ENCODE results near the gene LAMTOR4. TPM values are rescaled to one million over a fixed set of nuclear protein-coding genes. Genes with fewer than 3 reads are reported as not detected.

Gene LAMTOR4
- total and polyA plus RNA-seq, 7 experiments from 2014 or later = 132 to 555 (median 192) TPM

DNA sequence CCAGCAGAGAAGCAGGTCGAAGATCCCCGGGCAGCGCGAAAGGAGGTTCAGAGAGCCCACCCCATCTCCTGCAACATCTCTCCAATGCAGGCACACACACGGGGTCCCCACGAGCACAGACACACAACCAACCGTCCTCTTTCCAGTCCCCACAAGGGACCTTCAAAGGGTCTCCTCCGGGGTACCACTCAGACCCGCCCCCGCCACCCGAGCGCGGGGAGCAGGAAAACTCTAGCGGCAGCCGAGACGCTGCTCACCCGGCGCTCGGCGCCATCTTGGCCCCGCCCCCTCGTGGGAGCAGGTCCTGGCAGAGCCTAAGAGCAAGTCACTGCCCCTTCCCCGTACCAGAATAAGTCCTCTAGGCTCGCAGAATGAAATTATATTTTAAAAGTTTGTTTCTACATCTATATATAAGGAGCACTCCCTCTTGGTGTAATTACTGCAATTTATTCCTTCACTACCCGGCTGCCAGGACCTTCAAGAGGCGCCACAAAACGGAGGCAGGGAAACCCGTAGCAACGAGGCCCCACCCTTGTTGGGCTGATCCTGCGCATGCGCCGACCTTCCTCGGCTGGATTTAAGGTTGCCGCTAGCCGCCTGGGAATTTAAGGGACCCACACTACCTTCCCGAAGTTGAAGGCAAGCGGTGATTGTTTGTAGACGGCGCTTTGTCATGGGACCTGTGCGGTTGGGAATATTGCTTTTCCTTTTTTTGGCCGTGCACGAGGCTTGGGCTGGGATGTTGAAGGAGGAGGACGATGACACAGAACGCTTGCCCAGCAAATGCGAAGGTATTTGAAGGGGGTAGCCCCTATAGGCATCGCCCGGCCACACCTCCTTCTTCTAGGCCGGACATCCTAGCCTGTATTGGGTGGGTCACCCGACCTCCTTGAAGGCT, 29.4 kb upstream of the LAMTOR4 start, which contains the start of the genes CNPY4 and TAF6:
Gene CNPY4, plus strand, starts transcription at position 563 of the 898 bp plus-strand sequence. Its CDS starts 111 bp downstream, at position 674.
Gene TAF6, minus strand, starts transcription at position 287 of the 898 bp plus-strand sequence. CDS start 5,149 bp downstream, outside the sequence.
- POLR2A ChIA-PET = interaction anchor here (0.6 to 7.6 kb wide), 18 partner anchors 9 to 557 kb away, joined by 3 to 107 read pairs (median 7); partner anchors contain the start of genes AP4M1, COPS6, GAL3ST4 and LAMTOR4
- H3K4me3 ChIP-seq (ENCODE audit: low read length) = peak within 1 kb of the TSS; percentile 100
- H3K36me3 Mint-ChIP-seq = peaks cover 0 to 7% (median 4%) of the 10 kb centered on the region in 5 donors
- no peaks in the 10 kb centered on the region for H3K27me3 Mint-ChIP-seq
- intact Hi-C loops (cut with micrococcal nuclease) = loop anchor here (1.0 to 2.0 kb wide), 8 partner anchors 8 to 554 kb away; partner anchors contain the start of genes AP4M1 (in 2 of the 2), MCM7 (in 2 of the 2), ZCWPW1 (in 2 of the 2) and GNB2 (in 1 of the 2)
- H3K4me1 Mint-ChIP-seq = peaks cover 18 to 36% (median 30%) of the 10 kb centered on the region in 7 donors
- H3K27ac ChIP-seq (ENCODE audit: low read depth, low read length) = peak within 1 kb of the TSS; percentile 88
- peak within 1 kb of the TSS; percentile 90 to 100 (median 98) for H3K4me3 Mint-ChIP-seq
- peaks cover 0 to 3% (median 0%) of the 10 kb centered on the region in 11 donors for H3K9me3 Mint-ChIP-seq
- H3K9me3 ChIP-seq (ENCODE audit: control insufficient read depth in 2 of 3, low read length in 3 of 3) = no peaks in the 10 kb centered on the region
- H3K4me1 ChIP-seq (ENCODE audit: control insufficient read depth in 2 of 2, insufficient read depth in 2 of 2, low read length in 2 of 2) = peaks cover 12 to 19% of the 10 kb centered on the region in 2 donors
- ATAC-seq (peak; percentile 88), DNase-seq (peak; percentile 88 to 97 (median 95))
- H3K27me3 ChIP-seq (ENCODE audit: control insufficient read depth in 2 of 2, insufficient read depth in 2 of 2, low read length in 2 of 2) = no peaks in the 10 kb centered on the region
- CTCF ChIA-PET = interaction anchor here (0.6 to 0.7 kb wide), 2 partner anchors 31 to 742 kb away, joined by 3 to 4 read pairs; no protein-coding TSS in a partner anchor
- H3K36me3 ChIP-seq (ENCODE audit: control insufficient read depth in 2 of 3, insufficient read depth in 3 of 3, low read length in 3 of 3) = peaks cover 0 to 21% (median 0%) of the 10 kb centered on the region in 3 experiments
- H3K27ac Mint-ChIP-seq = peak within 1 kb of the TSS; percentile 97 to 99 (median 98)

DNA sequence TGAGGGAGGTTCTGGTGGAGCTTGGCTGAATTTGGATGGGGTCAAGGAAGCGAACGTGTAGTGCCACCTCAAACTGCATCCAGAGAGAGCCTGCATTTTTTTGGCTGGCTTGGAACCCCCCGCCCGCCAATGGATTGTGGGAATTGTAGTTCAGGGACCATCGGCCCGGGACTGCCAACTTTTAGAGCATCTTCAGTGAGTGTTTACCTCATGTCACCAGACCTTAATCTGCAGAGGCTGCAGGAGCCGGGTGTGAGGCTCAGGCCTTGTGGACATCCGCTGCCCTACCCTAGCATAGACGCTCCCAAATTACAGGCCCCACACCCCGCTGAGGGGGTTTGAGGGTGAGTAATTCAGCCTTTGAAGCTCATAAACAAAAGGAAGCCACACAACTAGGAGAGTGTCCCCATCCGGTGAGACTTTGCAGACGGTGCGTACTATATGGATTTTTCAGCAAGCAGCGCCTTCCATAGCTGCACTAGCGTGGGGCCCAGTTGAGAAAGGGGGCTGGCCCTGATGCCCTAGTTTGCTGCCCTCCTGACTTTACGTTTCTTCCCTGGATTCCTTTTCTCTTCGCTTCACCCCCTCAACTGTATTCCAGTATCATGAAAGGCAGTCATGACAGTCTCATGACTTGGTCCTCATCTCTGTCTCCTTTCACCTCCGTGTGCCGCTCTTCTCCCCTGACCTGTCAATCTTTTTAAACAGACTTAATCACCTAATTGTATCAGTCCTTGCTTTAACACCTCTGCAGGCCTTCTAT, 28.6 kb upstream of the LAMTOR4 start:
- Mint-ChIP-seq H3K27me3 (no peaks in the 10 kb centered on the region), H3K9me3 (peaks cover 0 to 3% (median 0%) of the 10 kb centered on the region in 11 donors)
- ATAC-seq = peak; percentile 68

DNA sequence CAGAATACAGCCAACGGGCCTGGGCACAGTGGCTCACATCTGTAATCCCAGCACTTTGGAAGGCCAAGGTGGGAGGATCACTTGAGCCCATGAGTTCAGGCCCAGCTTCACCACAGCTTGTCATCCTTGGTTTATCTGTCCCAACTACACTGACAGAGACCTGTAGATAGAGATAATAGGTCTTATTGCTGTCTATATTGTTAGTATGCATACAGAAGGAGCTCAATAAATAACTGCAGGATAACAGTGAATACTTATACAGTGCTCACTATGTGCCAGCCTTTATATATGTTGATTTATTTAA, 28.0 kb upstream of the LAMTOR4 start:
- ChIA-PET POLR2A (interaction anchor here (0.6 to 7.6 kb wide), 23 partner anchors 8 to 704 kb away, joined by 3 to 107 read pairs (median 6); partner anchors contain the start of genes AP4M1, COPS6, GAL3ST4 and LAMTOR4), CTCF (interaction anchor here (0.6 to 1.0 kb wide), 5 partner anchors 8 to 167 kb away, joined by 3 to 8 read pairs (median 3); no protein-coding TSS in a partner anchor)
- H3K4me1 ChIP-seq (ENCODE audit: control insufficient read depth in 2 of 2, insufficient read depth in 2 of 2, low read length in 2 of 2) = peaks cover 16 to 26% of the 10 kb centered on the region in 2 donors
- H3K36me3 ChIP-seq (ENCODE audit: control insufficient read depth in 2 of 3, insufficient read depth in 3 of 3, low read length in 3 of 3) = peaks cover 0 to 29% (median 0%) of the 10 kb centered on the region in 3 experiments
- intact Hi-C loops (cut with micrococcal nuclease) = no loop called here
- peak overlapping the region; percentile 88 for H3K27ac ChIP-seq (ENCODE audit: low read depth, low read length)
- DNase-seq (no peak), ATAC-seq (no peak)
- H3K4me3 ChIP-seq (ENCODE audit: low read length) = peak overlapping the region; percentile 100
- peak overlapping the region; percentile 97 to 99 (median 98) for H3K27ac Mint-ChIP-seq
- no peaks in the 10 kb centered on the region for H3K9me3 ChIP-seq (ENCODE audit: control insufficient read depth in 2 of 3, low read length in 3 of 3)
- peaks cover 21 to 49% (median 43%) of the 10 kb centered on the region in 7 donors for H3K4me1 Mint-ChIP-seq
- peaks cover 0 to 12% (median 4%) of the 10 kb centered on the region in 5 donors for H3K36me3 Mint-ChIP-seq
- no peaks in the 10 kb centered on the region for H3K27me3 ChIP-seq (ENCODE audit: control insufficient read depth in 2 of 2, insufficient read depth in 2 of 2, low read length in 2 of 2)
- H3K9me3 Mint-ChIP-seq = peaks cover 0 to 3% (median 0%) of the 10 kb centered on the region in 11 donors
- no peaks in the 10 kb centered on the region for H3K27me3 Mint-ChIP-seq
- peak overlapping the region; percentile 90 to 100 (median 98) for H3K4me3 Mint-ChIP-seq

More for the DNA sequence above, 28.6 kb upstream of the LAMTOR4 start:
- Histone ChIP-seq H3K9me3 (ENCODE audit: control insufficient read depth in 2 of 3, low read length in 3 of 3) (no peaks in the 10 kb centered on the region), H3K27ac (ENCODE audit: low read depth, low read length) (peak overlapping the region; percentile 88), H3K4me3 (ENCODE audit: low read length) (peak overlapping the region; percentile 100), H3K4me1 (ENCODE audit: control insufficient read depth in 2 of 2, insufficient read depth in 2 of 2, low read length in 2 of 2) (peaks cover 12 to 21% of the 10 kb centered on the region in 2 donors), H3K27me3 (ENCODE audit: control insufficient read depth in 2 of 2, insufficient read depth in 2 of 2, low read length in 2 of 2) (no peaks in the 10 kb centered on the region), H3K36me3 (ENCODE audit: control insufficient read depth in 2 of 3, insufficient read depth in 3 of 3, low read length in 3 of 3) (peaks cover 0 to 27% (median 0%) of the 10 kb centered on the region in 3 experiments)
- Mint-ChIP-seq H3K4me1 (peaks cover 18 to 44% (median 38%) of the 10 kb centered on the region in 7 donors), H3K36me3 (peaks cover 0 to 12% (median 4%) of the 10 kb centered on the region in 5 donors), H3K4me3 (peak overlapping the region; percentile 90 to 100 (median 98)), H3K27ac (peak overlapping the region; percentile 97 to 99 (median 98))
- ChIA-PET POLR2A (interaction anchor here (0.6 to 7.6 kb wide), 25 partner anchors 8 to 704 kb away, joined by 3 to 107 read pairs (median 6); partner anchors contain the start of genes AP4M1, COPS6, GAL3ST4 and LAMTOR4), CTCF (interaction anchor here (0.6 to 1.0 kb wide), 7 partner anchors 9 to 743 kb away, joined by 3 to 8 read pairs (median 3); no protein-coding TSS in a partner anchor)
- DNase-seq = peak in 8 of 9 donors; percentile 67 to 79 (median 74)
- intact Hi-C loops (cut with micrococcal nuclease) = loop anchor here (1.0 to 2.0 kb wide), 8 partner anchors 7 to 553 kb away; partner anchors contain the start of genes AP4M1 (in 2 of the 2), MCM7 (in 2 of the 2), ZCWPW1 (in 2 of the 2) and GNB2 (in 1 of the 2)

DNA sequence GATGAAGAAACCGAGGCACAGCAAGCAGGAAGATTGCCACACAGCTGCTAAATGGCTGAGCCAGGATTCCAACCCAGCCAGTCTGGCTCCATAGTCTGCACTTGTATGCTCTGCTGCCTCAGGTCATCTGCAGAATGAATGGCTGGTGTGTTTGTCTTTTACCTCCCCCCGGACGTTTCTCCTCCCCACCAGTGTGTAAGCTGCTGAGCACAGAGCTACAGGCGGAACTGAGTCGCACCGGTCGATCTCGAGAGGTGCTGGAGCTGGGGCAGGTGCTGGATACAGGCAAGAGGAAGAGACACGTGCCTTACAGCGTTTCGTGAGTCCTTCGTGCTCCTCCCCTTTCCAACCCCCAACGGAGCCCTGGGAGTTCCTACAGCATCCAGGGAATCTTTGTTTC, 26.7 kb upstream of the LAMTOR4 start:
- intact Hi-C loops (cut with micrococcal nuclease) = no loop called here
- H3K27ac ChIP-seq (ENCODE audit: low read depth, low read length) = no peak overlapping the region
- peaks cover 22 to 26% of the 10 kb centered on the region in 2 donors for H3K4me1 ChIP-seq (ENCODE audit: control insufficient read depth in 2 of 2, insufficient read depth in 2 of 2, low read length in 2 of 2)
- Mint-ChIP-seq H3K9me3 (peaks cover 0 to 7% (median 0%) of the 10 kb centered on the region in 11 donors), H3K4me1 (peaks cover 17 to 51% (median 39%) of the 10 kb centered on the region in 7 donors), H3K27me3 (no peaks in the 10 kb centered on the region), H3K36me3 (peaks cover 0 to 12% (median 0%) of the 10 kb centered on the region in 5 donors), H3K4me3 (peak overlapping the region in 1 of 10 donors; percentile 25), H3K27ac (peak overlapping the region in 4 of 9 donors; percentile 5 to 80 (median 64))
- CTCF ChIA-PET = interaction anchor here (0.7 kb wide), 1 partner anchor 10 kb away, joined by 3 read pairs; no protein-coding TSS in a partner anchor
- POLR2A ChIA-PET = interaction anchor here (1.0 to 7.6 kb wide), 4 partner anchors 21 to 100 kb away, joined by 3 to 107 read pairs (median 3); partner anchors contain the start of genes AP4M1 and MCM7
- ATAC-seq (no peak), DNase-seq (no peak)
- no peak overlapping the region for H3K4me3 ChIP-seq (ENCODE audit: low read length)
- H3K36me3 ChIP-seq (ENCODE audit: control insufficient read depth in 2 of 3, insufficient read depth in 3 of 3, low read length in 3 of 3) = peaks cover 0 to 35% (median 0%) of the 10 kb centered on the region in 3 experiments
- no peaks in the 10 kb centered on the region for H3K27me3 ChIP-seq (ENCODE audit: control insufficient read depth in 2 of 2, insufficient read depth in 2 of 2, low read length in 2 of 2)
- H3K9me3 ChIP-seq (ENCODE audit: control insufficient read depth in 2 of 3, low read length in 3 of 3) = no peaks in the 10 kb centered on the region

DNA sequence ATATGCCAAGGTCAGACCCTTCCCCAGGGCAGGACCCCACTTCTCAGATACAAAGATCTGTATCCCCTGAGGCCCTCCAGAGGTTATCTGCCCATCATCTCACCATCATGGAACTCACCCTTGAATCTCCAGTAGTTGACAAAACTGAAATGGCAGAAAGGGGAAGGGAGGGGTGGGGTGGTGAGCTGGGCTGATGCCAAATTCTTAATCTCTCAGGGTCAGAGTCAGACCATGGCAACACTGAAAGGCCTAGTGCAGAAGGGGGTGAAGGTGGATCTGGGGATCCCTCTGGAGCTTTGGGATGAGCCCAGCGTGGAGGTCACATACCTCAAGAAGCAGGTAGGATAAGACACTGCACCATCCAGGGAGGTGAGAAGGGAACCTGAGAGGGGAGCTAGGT, 26.1 kb upstream of the LAMTOR4 start:
- H3K9me3 ChIP-seq (ENCODE audit: control insufficient read depth in 2 of 3, low read length in 3 of 3) = no peaks in the 10 kb centered on the region
- no peaks in the 10 kb centered on the region for H3K27me3 ChIP-seq (ENCODE audit: control insufficient read depth in 2 of 2, insufficient read depth in 2 of 2, low read length in 2 of 2)
- no peak overlapping the region for H3K4me3 ChIP-seq (ENCODE audit: low read length)
- peaks cover 0 to 7% (median 0%) of the 10 kb centered on the region in 11 donors for H3K9me3 Mint-ChIP-seq
- H3K4me1 ChIP-seq (ENCODE audit: control insufficient read depth in 2 of 2, insufficient read depth in 2 of 2, low read length in 2 of 2) = peaks cover 22 to 26% of the 10 kb centered on the region in 2 donors
- peak overlapping the region in 5 of 9 donors; percentile 11 to 80 (median 60) for H3K27ac Mint-ChIP-seq
- ATAC-seq (no peak), DNase-seq (no peak)
- peaks cover 0 to 12% (median 0%) of the 10 kb centered on the region in 5 donors for H3K36me3 Mint-ChIP-seq
- no peaks in the 10 kb centered on the region for H3K27me3 Mint-ChIP-seq
- H3K36me3 ChIP-seq (ENCODE audit: control insufficient read depth in 2 of 3, insufficient read depth in 3 of 3, low read length in 3 of 3) = peaks cover 0 to 38% (median 0%) of the 10 kb centered on the region in 3 experiments
- no peak overlapping the region for H3K27ac ChIP-seq (ENCODE audit: low read depth, low read length)
- intact Hi-C loops (cut with micrococcal nuclease) = no loop called here
- ChIA-PET POLR2A (interaction anchor here (1.0 to 7.6 kb wide), 5 partner anchors 22 to 100 kb away, joined by 3 to 107 read pairs (median 3); partner anchors contain the start of genes AP4M1, GPC2, MCM7 and STAG3), CTCF (interaction anchor here (0.7 kb wide), 1 partner anchor 9 kb away, joined by 3 read pairs; no protein-coding TSS in a partner anchor)
- H3K4me1 Mint-ChIP-seq = peaks cover 17 to 51% (median 40%) of the 10 kb centered on the region in 7 donors
- H3K4me3 Mint-ChIP-seq = peak overlapping the region in 2 of 10 donors; percentile 26 to 50
